H1 (cell line): ENCODE results near the gene TMEM236. TPM values are rescaled to one million over a fixed set of nuclear protein-coding genes. Genes with fewer than 3 reads are reported as not detected.

ENCODE experiments used
- CHD7 ChIP-seq: fragments of 300-600 bp; sonication (generic); IDR thresholded peaks from 2 replicates; pipeline ENCODE4 v1.7.1; 2012; ENCODE audit warnings: low read length, moderate library complexity, mild to moderate bottlenecking, inconsistent platforms; ENCODE audit not compliant: insufficient replicate concordance
- polyA plus RNA-seq, 7 experiments: library from polyadenylated mRNA; depleted of rRNA in 3 of 7; stranded (reverse) in 5 of 7; unstranded in 2 of 7; fragments of >200 nt in 5 of 7; fragments of 200-250 nt in 2 of 7; gene quantifications; 1 replicate in 5 of 7; 2 replicates in 1 of 7; 4 replicates in 1 of 7; pipeline versions ENCODE4 v1.2.1 to v1.2.3, GENCODE V29; 2011 to 2013; ENCODE audit warnings: missing spikeins in 2 of 7, mixed read lengths in 2 of 7
- total RNA-seq: library from RNA; stranded (reverse); fragmentation: NEBNext Ultra II Directional; extraction: Animal tissue kit (Norgen Biotek cat#: 25700); gene quantifications from 2 replicates; pipeline ENCODE4 v1.2.1, GENCODE V29; 2021

Gene TMEM236
- total and polyA plus RNA-seq, 2 of the 8 experiments (the other 6 are each of a cell fraction or from before 2014, with no cell fraction given) = 0.02 to 0.07 TPM

- TF ChIP-seq CHD7 = no peak
These were observed 81.7 kb downstream of the TMEM236 start (continued) for GRCh38 chr10:17833656-17834055.
